PFSK-1 (cell line): ENCODE results near the gene MGAT4C.

Source experiments
- FOXP2 ChIP-seq: optimal IDR thresholded peaks from 2 replicates; pipeline ENCODE3; 2011; ENCODE audit warnings: borderline replicate concordance, control low read depth, inconsistent platforms; ENCODE audit not compliant: insufficient read depth; ENCODE audit errors: extremely low read length, extremely low read depth
- POLR2AphosphoS5 ChIP-seq: IDR thresholded peaks from 2 replicates; pipeline ENCODE4 v1.6.1; 2012; ENCODE audit warnings: low read depth, mild to moderate bottlenecking, control low read depth, low read length, moderate library complexity
- REST ChIP-seq, 2 experiments: IDR thresholded peaks; 2 replicates each; pipeline versions ENCODE4 v1.6.1 to v1.8.0; 2011 to 2012; ENCODE audit warnings: low read depth in 2 of 2, low read length in 2 of 2, control low read depth in 1 of 2, inconsistent platforms in 1 of 2, mild to moderate bottlenecking in 1 of 2, moderate library complexity in 1 of 2; ENCODE audit not compliant: insufficient read depth in 1 of 2
- SIN3A ChIP-seq: IDR thresholded peaks from 2 replicates; pipeline ENCODE4 v1.6.1; 2012; ENCODE audit warnings: mild to moderate bottlenecking, low read length, moderate library complexity, borderline replicate concordance; ENCODE audit not compliant: insufficient read depth
- TAF1 ChIP-seq: IDR thresholded peaks from 2 replicates; pipeline ENCODE4 v1.6.1; 2012; ENCODE audit warnings: low read length, control low read depth, borderline replicate concordance; ENCODE audit not compliant: insufficient read depth

MGAT4C gene

GRCh38 chr12:86134561-86134960, 121.6 kb downstream of the MGAT4C start:
- TF ChIP-seq SIN3A: no peak
- TF ChIP-seq REST (IDR thresholded peaks at IDR 0.05; ENCODE audit: insufficient read depth in 1 of 2, low read depth in 2 of 2, low read length in 2 of 2): no peak
- TF ChIP-seq POLR2AphosphoS5: no peak
- no peak for TF ChIP-seq TAF1
- TF ChIP-seq FOXP2: no peak

- TF ChIP-seq FOXP2: no peak
Observed at GRCh38 chr12:86122846-86123468, 133.2 kb downstream of the MGAT4C start.

GRCh38 chr12:86118161-86118560, 138.0 kb downstream of the MGAT4C start:
- no peak for TF ChIP-seq POLR2AphosphoS5
- no peak for TF ChIP-seq SIN3A
- no peak for TF ChIP-seq FOXP2
- no peak for TF ChIP-seq TAF1
- no peak for TF ChIP-seq REST (IDR thresholded peaks at IDR 0.05; ENCODE audit: insufficient read depth in 1 of 2, low read depth in 2 of 2, low read length in 2 of 2)

DNA sequence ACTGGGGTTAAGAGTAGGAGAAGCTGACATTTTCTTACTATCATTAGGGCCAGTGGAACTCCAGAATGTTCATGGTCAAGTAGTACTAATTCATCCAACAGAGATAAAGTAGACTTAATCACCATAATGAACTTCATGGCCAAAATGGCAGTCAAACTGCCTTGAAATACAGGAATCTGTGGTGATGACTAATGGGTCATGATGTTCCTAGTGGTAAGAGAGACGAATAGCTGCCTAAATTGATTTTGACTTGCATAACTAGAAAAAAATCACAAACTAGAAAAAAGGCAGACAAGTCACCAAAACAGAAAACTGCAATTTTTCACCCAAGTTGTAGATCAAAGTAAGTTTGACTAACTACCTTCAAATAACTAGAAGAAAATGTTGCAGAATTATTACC, 138.5 kb downstream of the MGAT4C start:
- TF ChIP-seq TAF1: no peak
- no peak for TF ChIP-seq POLR2AphosphoS5
- TF ChIP-seq REST (IDR thresholded peaks at IDR 0.05; ENCODE audit: insufficient read depth in 1 of 2, low read depth in 2 of 2, low read length in 2 of 2): no peak
- TF ChIP-seq SIN3A: no peak
- no peak for TF ChIP-seq FOXP2

- no peak for TF ChIP-seq SIN3A
- no peak for TF ChIP-seq POLR2AphosphoS5
- TF ChIP-seq REST (IDR thresholded peaks at IDR 0.05; ENCODE audit: insufficient read depth in 1 of 2, low read depth in 2 of 2, low read length in 2 of 2): no peak
- TF ChIP-seq TAF1: no peak
- no peak for TF ChIP-seq FOXP2
Observed at GRCh38 chr12:86104087-86104486, 152.1 kb downstream of the MGAT4C start.
